DMS 273 treated with DMSO at 0.1 percent for 48 hours (cell line): ENCODE measurements around the gene PRKCE.

Experiments used
- DNase-seq: peaks from one replicate; lab custom pipeline; 2025; lab: John Stamatoyannopoulos, UW

PRKCE gene

DNA sequence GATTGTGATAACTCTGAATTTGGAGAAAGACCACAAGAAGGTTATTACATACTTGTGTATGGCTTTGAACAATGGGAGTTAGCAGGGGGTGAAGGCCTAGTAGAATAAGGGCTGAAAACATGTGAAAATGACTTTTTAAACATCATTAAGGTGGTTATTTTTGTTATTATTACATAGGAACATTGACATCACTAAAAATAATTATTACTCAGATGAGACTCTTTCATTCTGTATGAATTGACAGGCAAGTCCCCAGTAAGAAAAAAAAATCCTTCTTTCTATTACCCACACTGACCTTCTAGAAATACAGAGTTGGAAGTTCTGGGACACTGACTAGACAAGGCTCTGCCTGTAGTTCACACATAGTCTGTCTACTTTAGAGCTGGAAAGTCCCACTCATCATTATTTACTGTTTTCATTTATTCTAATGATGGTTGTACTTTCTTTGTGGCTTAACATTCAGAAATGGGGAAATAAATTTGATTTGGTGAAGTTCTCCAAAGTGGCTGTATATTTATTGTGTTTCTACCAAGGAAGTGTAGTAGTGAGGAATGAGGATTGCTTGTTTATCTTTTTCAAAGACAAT is 426.1 kb downstream of the PRKCE start:
- DNase-seq = no peak

DNA sequence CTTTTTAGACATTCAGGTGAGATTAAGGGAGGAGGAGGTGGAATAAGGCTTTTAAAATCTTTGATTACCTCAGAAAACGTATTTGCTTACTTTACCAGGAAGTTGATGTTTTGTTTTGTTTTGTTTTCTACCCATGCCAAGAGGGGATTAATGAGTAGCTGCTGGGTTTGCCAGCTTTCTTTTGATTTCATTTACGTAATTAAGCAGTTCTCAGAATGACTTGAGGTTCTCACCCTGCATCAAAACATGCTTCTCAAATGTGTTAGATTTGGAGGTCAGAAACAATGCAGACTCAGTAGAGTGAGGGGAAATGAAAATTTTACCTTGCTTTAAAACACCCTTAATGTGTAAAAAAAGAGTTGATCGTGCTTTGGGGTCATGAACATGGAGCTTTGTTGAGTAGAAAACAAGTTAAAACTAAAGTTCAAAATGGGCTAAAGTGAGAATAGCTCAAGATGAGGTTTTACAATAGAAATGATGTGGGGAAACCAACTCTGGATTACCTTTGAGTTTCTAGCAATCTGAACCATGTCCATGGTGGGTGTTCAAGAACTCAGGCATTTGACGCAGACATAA is 428.6 kb downstream of the PRKCE start:
- DNase-seq = no peak

DNA sequence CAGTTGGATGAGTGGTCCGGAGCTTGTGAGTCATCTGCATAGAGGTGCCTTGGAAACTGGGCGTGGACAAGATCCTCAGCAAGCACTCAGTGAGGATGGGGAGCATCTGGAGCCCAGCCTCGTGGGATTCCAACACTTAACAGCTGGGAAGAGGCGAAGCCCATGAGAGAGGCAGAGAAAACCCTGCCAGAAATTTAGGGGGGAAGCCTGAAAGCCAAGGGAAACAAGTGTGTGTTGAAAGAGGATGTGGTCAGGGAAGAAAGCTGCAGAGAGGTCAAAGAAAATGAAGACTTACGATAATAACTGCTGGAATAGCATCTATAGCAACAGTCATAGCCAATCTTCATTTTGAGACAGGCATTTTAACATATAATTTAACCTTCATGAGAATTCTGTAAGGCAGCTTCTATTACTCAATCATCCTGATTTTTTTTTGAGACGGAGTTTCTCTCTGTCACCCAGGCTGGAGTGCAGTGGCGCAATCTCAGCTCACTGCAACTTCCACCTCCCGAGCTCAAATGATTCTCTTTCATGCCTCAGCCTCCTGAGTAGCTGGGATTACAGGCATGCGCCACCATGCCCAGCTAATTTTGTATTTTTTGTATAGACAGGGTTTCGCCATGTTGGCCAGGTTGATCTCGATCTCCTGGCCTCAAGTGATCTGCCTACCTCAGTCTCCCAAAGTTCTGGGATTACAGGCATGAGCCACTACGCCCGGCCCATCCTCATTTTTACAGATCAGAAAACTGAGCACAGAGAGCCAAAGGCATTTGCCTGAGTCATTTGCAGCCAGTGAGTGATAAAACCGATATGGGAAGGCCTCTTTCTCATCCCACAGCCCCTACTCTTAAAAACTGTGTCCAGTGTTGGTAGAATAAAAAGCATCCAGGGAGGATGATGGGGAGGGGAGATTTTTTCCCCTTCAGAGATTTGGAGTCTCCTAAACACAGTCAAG is 431.3 kb downstream of the PRKCE start:
- no peak for DNase-seq

DNA sequence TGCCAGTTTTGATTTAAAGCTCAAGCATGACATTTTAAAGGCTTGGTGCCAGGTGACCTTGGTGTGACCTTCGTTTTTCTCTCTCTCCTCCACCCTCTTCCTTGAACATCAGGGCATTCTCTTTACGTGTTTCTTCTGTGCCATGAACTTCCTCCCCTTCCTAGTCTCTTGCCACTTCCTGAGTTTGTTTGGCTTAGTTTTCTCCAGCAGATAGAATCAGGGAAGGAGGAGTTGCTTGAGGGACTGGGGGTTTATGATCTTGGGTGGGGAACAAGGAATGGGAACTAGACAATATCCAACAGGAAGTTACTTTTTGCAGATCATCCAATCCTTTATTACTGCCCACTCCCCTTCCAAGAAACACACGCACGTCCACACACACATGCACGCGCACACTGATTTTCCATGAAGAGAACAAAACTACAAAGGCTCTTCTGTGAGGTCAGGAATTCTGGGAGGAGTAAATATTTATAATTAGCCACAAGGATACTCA is 435.1 kb downstream of the PRKCE start:
- no peak for DNase-seq

DNA sequence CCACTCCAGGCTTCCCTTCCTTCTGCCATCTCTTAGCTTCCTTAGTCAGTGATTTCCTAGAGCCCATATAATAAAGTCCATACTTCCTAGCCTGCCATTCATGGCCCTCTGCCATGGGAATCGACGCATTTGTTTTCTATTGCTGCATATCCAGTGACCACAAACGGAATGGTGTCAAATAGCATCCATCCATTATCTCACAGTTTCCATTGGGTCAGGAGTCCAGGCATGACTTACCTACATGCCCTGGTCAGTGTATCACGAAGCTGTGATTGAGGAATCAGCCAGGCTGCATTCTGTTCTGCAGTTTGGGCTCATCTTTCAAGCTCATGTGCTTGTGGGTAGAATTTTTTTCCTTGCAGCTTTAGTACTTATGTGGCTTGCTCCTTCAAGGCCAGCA is 436.0 kb downstream of the PRKCE start:
- no peak for DNase-seq

DNA sequence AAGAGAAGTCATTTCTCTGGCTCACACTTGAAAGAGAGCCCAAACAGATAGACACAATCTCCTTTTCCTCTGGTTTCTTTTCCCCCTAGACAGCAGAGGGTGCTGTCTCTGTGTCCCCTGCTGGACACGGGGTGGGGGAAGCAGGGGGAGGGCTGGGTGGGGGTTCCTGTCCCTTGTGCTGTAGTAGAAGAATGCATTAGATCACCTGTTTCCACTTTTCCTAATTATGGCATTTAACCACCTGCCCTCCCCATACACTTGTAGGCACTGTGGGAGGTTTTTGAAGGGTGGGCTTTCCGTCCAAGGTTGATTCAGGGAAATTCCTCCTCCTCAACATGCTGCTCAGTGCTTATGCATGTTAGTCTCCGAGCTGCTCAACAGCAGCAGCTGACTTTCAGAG is 439.5 kb downstream of the PRKCE start:
- DNase-seq = no peak

DNA sequence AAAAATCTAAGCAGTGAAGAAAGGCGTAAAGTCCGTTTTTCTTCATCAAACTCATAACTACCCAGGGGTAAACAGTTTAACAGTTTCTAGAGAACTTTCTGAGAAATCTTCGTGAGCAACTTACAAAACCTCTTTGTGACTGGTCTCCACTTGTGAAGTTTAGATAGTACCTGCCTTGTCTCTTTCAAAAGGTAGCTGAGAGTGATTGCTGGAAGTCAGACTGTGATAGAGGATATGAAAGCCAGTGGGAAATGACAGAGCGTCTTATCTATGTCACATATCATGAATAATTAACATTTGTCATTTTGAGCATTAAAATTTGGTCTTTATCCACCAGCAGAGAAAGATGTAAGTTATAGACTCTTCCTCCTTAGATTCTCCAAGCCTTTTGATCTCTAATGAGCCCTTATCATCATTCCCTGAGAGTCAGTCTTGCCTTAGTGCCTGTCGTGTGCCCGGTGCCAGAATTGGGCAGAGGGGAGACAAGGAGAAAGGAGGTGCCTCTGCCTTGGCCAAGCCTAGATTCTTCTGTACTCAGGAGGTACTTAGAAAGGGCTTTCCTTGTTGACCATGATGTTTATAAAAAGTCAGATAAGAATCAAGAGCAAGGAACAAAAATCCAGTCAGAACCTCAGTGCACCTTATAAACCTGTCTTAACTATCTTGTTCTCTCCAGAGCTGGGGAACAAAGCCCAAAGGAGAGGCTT is 440.6 kb downstream of the PRKCE start:
- DNase-seq = no peak

DNA sequence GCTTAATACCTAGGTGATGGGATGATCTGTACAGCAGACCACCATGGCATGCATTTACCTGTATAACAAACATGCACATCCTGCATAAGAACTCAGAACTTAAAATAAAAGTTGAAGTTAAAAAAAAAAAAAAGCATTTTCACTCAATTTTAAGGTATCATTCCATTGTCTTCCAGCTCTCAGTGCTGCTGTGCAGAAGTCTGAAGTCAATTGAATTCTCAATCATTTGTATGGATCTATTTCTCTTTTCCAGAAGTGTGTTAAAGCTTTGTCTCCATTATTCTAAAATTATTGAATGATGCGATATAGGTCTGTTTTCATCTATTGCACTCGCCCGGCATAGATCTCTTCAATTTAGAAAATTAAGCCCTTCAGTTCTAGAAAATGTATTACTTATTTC is 443.2 kb downstream of the PRKCE start:
- no peak for DNase-seq

DNA sequence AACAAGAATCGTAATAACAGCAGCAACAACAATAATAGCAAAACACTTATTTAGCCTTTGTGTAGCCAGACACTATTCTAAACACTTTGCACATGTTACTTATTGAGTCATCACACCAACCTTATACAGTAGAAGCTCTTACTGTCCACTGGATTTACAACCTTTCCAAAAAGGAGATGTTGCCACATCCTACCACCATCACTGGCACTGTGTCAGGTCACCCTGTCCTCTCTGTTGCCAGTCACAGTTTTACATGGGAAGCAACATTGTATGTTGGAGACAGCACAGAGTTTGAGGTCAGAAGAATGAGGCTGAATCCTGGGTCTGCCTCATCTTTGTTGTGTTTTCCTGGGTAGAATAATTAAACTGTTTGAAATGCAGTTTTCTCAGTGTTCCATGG is 444.4 kb downstream of the PRKCE start:
- no peak for DNase-seq

DNA sequence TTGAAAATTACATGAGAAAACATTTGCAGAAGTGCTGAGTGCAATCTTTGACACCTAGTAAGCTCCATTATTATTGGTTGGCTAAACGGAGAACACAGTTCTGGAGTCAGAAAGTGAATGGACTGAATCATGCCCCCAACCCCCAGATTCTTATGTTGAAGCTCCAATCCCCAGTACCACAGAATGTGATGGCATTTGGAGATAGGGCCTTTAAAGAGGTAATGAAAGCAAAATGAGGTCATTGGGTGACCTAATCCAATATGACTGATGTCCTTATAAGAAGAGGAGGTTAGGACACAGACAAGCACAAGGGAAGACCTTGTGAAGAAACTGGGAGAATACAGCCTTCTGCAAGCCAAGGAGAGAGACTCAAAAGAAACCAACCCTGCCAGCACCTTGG is 444.8 kb downstream of the PRKCE start:
- DNase-seq = no peak

DNA sequence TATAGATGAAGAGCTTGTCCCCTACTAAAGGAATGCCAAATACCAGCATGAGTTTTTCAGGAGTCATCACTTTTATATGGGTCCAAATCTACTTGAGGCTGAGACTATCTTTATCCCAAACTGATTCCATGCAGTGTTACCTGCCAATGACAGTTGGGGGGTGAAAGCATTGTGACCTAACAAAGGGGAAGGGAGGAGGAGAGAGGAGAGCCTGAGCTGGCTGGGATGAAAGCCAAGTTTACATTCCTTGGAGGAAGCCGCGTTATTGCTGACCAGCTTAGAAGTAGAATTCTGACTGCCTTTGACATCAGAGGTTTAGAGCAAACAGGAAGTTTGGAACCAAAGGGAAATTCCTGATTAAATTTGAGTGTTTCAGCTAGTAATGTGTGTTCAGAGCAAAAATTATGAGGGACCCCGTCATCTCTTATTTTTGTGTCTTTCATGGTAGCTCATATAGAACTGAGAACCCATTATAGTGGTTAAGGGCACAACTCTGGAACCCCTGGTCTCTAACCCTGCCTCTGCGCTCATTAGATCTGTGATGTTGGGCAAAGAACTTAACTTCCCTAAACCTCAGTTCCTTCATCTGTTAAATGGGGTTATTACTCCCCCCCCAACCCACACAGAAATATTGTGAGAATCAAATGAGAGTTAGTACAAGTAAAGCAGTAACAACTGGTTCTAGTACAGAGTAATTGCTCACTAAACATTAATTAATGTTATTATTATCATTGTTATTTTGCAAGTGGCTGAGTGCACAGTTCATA is 446.4 kb downstream of the PRKCE start:
- DNase-seq = no peak

DNA sequence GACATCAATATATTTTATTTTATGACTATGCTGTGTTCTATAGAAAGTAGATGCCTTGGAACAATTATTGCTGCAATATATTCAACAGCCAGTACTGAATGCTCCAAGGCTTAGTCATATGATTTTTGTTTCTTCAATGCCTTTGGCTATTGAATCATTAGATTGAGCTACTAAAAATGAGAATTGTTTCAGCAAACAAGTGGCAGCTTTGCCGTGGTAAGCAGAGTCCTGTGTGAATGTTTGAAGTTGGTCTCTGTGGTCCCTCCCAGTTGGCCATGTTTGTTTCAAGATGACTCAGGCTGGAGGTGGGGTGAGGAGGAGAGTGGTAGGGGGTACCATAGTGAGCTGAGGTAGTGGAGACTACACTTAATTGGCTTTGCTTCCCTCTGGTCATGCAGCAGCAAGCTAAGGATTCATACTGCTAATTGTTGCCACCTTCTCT is 447.2 kb downstream of the PRKCE start:
- no peak for DNase-seq

DNA sequence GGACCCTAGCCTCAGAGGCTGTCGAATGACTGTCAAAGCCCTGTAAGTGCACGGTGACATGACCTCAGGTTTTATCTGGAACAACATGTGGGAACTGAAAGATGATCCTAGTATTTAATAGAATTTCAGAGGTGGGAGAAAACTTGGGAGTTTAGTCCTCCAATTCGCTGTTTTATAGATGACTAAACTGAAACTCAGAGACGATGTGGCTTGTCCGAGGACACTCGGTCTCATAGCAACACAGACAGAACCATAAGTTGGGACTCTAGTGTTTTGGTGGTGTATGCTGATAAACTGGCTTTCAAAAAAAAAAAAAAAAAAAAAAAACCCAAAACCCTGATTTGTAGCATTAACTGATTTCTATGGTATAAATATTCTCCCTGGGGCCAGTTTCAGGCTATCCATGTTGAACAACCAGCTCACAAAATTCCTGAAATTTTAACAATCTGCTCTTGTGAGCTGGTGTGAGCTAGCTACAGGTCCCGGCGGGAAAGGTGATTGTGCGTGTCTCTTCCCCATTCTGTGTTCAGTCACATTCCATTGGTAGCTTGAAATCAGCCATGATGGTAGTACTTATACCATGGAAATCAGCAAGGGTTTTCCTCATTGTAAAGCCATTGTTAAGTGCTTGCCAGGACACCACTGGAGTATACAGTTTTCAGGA is 450.2 kb downstream of the PRKCE start:
- no peak for DNase-seq

DNA sequence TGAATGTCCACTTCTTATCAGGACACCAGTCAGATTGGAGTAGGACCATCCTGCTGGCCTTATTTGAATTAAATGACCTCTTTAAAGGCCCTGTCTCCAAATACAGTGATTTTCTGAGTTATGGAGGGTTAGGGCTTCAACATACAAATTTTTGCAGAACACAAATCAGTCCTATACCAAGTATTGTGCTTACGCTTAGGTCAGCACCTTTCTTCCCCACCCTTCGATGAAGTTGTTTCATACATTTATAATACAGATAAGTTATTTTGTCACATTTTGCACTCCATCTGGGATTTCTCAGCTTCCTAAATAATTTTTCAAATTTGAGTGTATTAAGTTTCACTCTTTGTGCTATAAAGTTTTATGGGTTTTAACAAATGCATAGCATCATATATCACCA is 455.2 kb downstream of the PRKCE start:
- no peak for DNase-seq

DNA sequence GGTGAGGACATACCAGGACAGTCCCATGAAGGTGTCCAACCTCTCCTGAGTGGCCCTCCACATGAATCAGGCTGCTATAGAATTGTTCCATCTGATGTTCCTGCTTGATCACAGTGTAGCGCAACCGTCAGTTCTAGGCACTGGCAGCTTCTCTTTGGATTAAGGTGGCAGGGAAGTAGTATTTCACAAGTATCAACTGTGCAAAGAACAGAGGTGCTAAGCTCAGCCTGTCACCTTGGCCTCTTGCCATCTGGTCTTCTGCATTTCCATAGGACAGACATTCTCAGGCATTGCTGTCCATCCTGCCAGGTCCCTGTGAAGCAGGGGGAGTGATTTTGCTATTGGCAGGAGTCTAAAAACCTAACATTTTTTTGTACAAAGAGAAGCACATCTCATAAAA is 463.5 kb downstream of the PRKCE start:
- DNase-seq = no peak

DNA sequence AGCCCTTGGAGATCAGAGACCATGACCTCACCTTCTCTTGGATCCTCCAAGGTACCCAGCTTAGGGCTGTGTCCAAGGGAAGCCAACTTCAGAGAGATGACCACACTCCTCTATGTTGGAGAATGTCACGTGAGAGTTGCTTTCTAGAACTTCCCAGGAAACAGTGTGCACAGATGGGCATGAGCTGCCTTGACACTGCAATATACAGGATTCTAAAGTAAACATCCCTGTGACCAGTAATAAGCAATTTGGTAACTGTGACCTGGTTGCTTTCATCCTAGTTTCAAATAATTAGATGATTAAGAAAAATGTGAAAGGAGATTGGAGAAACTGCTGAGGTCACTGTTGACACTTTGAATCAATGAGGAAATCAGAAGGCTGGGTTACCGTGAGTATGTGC is 464.7 kb downstream of the PRKCE start:
- DNase-seq = no peak

DNA sequence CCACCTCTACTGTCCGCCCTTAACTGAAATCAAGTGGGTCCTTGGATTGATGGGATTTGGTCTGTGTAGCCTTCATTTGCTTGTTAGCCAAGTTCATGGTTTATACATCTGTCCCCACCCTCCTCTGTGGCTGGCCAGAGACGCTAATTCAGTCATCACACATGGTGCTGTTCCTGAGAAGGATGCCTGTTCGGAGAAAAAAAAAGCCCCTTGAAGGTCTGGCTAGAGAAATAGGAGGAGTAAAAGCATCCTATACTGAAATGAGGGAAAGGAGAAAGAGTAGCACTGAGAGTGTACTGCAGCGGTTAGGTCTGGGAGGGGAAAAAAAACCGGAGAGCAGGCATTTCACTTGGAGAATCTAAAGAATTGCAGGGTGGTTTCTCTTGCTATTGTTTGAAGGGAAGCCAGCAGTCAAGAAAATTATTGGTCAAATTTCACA is 465.1 kb downstream of the PRKCE start:
- DNase-seq = no peak

DNA sequence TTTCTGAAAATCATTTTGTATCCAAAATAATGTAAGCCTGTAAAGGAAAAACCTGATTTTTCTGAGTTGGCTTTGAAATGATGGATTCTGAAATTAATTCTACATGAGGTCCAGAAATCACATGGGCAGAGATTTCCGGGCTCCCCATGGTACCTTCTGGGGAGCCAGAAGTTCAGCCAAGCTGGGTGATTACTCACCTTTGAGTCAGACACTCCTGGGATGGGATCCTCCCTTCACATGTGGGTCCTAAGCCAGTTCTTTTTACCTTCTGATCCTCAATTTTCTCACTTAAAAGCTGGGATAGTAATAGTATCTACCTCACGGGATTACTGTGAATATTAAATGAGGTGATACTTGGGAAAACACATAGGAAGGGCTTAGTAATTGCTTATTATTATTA is 465.9 kb downstream of the PRKCE start:
- no peak for DNase-seq

DNA sequence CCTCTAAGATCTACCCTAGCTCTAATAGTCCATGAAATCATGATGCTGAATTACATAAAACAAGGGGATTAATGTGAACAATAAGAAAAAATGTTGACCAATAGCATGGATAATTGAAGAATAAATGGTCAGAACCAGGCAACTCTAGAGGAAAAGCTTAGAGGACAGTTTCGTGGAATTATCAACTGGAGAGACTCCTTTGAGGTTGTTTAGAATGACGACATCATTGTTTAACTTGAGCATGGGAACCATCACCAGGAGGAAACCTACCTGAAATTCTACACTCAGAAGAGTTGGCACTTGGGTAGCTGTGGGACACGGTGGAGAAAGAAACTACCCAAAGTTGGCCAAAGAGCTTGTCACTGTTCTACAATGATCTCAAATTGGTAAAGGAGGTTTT is 466.5 kb downstream of the PRKCE start:
- DNase-seq = no peak

DNA sequence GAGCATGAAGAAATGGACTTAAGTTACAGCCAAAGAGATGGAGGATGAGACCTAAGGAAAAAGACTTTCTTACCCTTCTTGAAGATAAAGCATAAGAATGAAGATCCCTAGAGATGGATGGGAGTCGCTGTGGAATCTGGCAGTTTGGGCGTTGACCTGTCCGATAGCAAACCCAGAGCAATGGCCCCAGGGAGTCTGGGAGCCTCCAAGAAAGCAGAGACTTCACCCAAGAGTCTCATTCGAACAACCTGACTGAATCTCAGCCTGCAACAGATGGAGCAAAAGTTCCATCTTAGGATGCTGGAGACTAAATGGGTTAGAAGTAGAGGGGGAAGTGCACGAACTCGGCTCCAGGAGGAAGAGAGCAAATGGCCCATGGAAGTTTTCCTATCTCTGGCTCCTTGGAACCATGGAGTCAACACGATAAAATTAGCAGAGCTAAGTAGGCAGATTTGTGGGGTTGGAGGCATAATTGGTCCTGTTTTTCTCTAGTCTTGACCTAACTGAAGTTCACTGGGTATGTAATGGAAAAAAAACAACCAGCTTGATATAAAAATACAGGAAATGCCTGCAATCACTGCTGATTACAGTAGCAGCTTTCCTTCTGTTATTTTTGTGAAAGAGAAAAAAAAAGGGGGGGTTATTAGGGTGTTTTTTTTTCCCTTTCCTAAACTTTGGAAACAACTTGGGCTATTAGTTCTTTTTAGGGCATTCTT is 467.3 kb downstream of the PRKCE start:
- no peak for DNase-seq
